Neural progenitor cell (in vitro differentiated cells): ENCODE measurements around the gene VWA8. TPM values are rescaled to one million over a fixed set of nuclear protein-coding genes. Genes with fewer than 3 reads are reported as not detected.
"Not testable (repeated sequence)": the region's sequence is repeated elsewhere in the genome, so short reads cannot be mapped to it uniquely, and the experiment has no call there.

Experiments
- DNase-seq: peaks from one replicate; pipeline ENCODE4 v3.0.0-alpha.2; 2016; ENCODE audit warnings: low spot score
- H2AFZ ChIP-seq: fragments of 200-600 bp; sonication (generic); replicated peaks from 2 replicates; pipeline ENCODE4 v1.6.1; 2016; ENCODE audit warnings: antibody characterized with exemption
- H3F3A ChIP-seq: fragments of 200-600 bp; sonication (generic); 2 replicates; pipeline ENCODE4 v1.6.1; 2016; ENCODE audit warnings: antibody characterized with exemption, low read depth
- H3K27ac ChIP-seq: fragments of 200-600 bp; sonication (generic); 2 replicates; pipeline ENCODE4 v1.5.1; 2016; ENCODE audit warnings: mild to moderate bottlenecking
- H3K27me3 ChIP-seq: fragments of 200-600 bp; sonication (generic); 2 replicates; pipeline ENCODE4 v1.6.1; 2016; ENCODE audit warnings: mild to moderate bottlenecking, moderate library complexity
- H3K36me3 ChIP-seq: fragments of 200-600 bp; sonication (generic); 2 replicates; pipeline ENCODE4 v1.5.1; 2016
- H3K4me1 ChIP-seq: fragments of 200-600 bp; sonication (generic); 2 replicates; pipeline ENCODE4 v1.6.1; 2016; ENCODE audit warnings: mixed run types
- H3K4me2 ChIP-seq: fragments of 200-600 bp; sonication (generic); 2 replicates; pipeline ENCODE4 v1.6.1; 2016
- H3K4me3 ChIP-seq: fragments of 200-600 bp; sonication (generic); 2 replicates; pipeline ENCODE4 v1.5.1; 2016
- H3K79me2 ChIP-seq: fragments of 200-600 bp; sonication (generic); 2 replicates; pipeline ENCODE4 v1.6.1; 2016; ENCODE audit warnings: low read depth
- H3K9ac ChIP-seq: fragments of 200-600 bp; sonication (generic); 2 replicates; pipeline ENCODE4 v1.6.1; 2016
- H3K9me3 ChIP-seq: fragments of 200-600 bp; sonication (generic); 2 replicates; pipeline ENCODE4 v1.5.1; 2016; ENCODE audit warnings: low read depth
- H4K20me1 ChIP-seq: fragments of 200-600 bp; sonication (generic); 2 replicates; pipeline ENCODE4 v1.6.1; 2016; ENCODE audit warnings: low read depth
- H3K27ac Mint-ChIP-seq: 3 replicates; pipeline ENCODE4 v1.8.0; 2021; ENCODE audit warnings: mixed read lengths
- H3K27me3 Mint-ChIP-seq: 2 replicates; pipeline ENCODE4 v1.8.0; 2022; ENCODE audit warnings: low read depth, mild to moderate bottlenecking, inconsistent platforms, moderate library complexity, mixed read lengths; ENCODE audit not compliant: insufficient read depth
- H3K36me3 Mint-ChIP-seq: 3 replicates; pipeline ENCODE4 v1.8.0; 2021; ENCODE audit warnings: mixed read lengths
- H3K4me1 Mint-ChIP-seq: 3 replicates; pipeline ENCODE4 v1.8.0; 2021; ENCODE audit warnings: mixed read lengths
- H3K4me3 Mint-ChIP-seq: 3 replicates; pipeline ENCODE4 v1.8.0; 2021; ENCODE audit warnings: mild to moderate bottlenecking, moderate library complexity, mixed read lengths
- H3K9me3 Mint-ChIP-seq: 3 replicates; pipeline ENCODE4 v1.8.0; 2020; ENCODE audit warnings: mixed read lengths
- CTCF ChIP-seq: fragments of 200-600 bp; sonication (generic); IDR thresholded peaks from 2 replicates; pipeline ENCODE4 v1.5.1; 2017; ENCODE audit warnings: antibody characterized with exemption, mild to moderate bottlenecking
- EZH2 ChIP-seq: fragments of 200-600 bp; sonication (generic); IDR thresholded peaks from 2 replicates; pipeline ENCODE4 v1.6.1; 2017; ENCODE audit warnings: antibody characterized with exemption, mild to moderate bottlenecking, moderate library complexity
- EZH2phosphoT487 ChIP-seq: fragments of 200-600 bp; sonication (generic); IDR thresholded peaks from 2 replicates; pipeline ENCODE4 v1.6.1; 2017; ENCODE audit warnings: antibody characterized with exemption
- total RNA-seq: library from RNA; depleted of rRNA; stranded (reverse); fragments of >200 nt; gene quantifications from 2 replicates; pipeline ENCODE4 v1.2.3, GENCODE V29; 2015; ENCODE audit warnings: low replicate concordance

Gene VWA8
- total RNA-seq, 1 donor from 2014 or later, result 12.6 TPM

GRCh38 chr13:41639955-41640780, 320.7 kb downstream of the VWA8 start:
- no peak overlapping the region for H3K27ac ChIP-seq
- TF ChIP-seq EZH2phosphoT487, result no peak
- TF ChIP-seq EZH2, result no peak
- TF ChIP-seq CTCF, result no peak
- no peaks in the 10 kb centered on the region for H3K9me3 ChIP-seq
- no peaks in the 10 kb centered on the region for H3K27me3 ChIP-seq
- H3K4me1 ChIP-seq, result peaks cover 12% of the 10 kb centered on the region
- H4K20me1 ChIP-seq, result no peaks in the 10 kb centered on the region
- H3K9me3 Mint-ChIP-seq, result no peaks in the 10 kb centered on the region
- H3K4me3 Mint-ChIP-seq, result no peak overlapping the region
- no peak overlapping the region for H3K4me2 ChIP-seq
- no peaks in the 10 kb centered on the region for H3K36me3 ChIP-seq
- H3K36me3 Mint-ChIP-seq, result peaks cover 1% of the 10 kb centered on the region
- H3K4me1 Mint-ChIP-seq, result peaks cover 46% of the 10 kb centered on the region
- H2AFZ ChIP-seq, result no peak overlapping the region
- H3K9ac ChIP-seq, result no peak overlapping the region
- H3K27me3 Mint-ChIP-seq, result no peaks in the 10 kb centered on the region
- no peaks in the 10 kb centered on the region for H3F3A ChIP-seq
- H3K27ac Mint-ChIP-seq, result peak overlapping the region; percentile 77
- no peak overlapping the region for H3K4me3 ChIP-seq
- DNase-seq, result no peak
- H3K79me2 ChIP-seq, result no peaks in the 10 kb centered on the region

- Histone ChIP-seq H2AFZ (no peak overlapping the region), H3K4me3 (no peak overlapping the region), H3K9me3 (no peaks in the 10 kb centered on the region), H3K27ac (no peak overlapping the region), H3F3A (no peaks in the 10 kb centered on the region), H3K27me3 (no peaks in the 10 kb centered on the region), H3K4me1 (peaks cover 12% of the 10 kb centered on the region), H4K20me1 (no peaks in the 10 kb centered on the region), H3K79me2 (no peaks in the 10 kb centered on the region), H3K4me2 (no peak overlapping the region), H3K9ac (no peak overlapping the region), H3K36me3 (no peaks in the 10 kb centered on the region)
- Mint-ChIP-seq H3K4me1 (peaks cover 48% of the 10 kb centered on the region), H3K9me3 (no peaks in the 10 kb centered on the region), H3K4me3 (no peak overlapping the region), H3K27me3 (no peaks in the 10 kb centered on the region), H3K27ac (no peak overlapping the region), H3K36me3 (peaks cover 1% of the 10 kb centered on the region)
- DNase-seq, result no peak
- TF ChIP-seq EZH2phosphoT487 (no peak), CTCF (no peak), EZH2 (no peak)
Observed at GRCh38 chr13:41639237-41639904, 321.5 kb downstream of the VWA8 start.

GRCh38 chr13:41637586-41637985, 323.3 kb downstream of the VWA8 start:
- no peak overlapping the region for H3K27ac ChIP-seq
- no peak overlapping the region for H3K9ac ChIP-seq
- peaks cover 16% of the 10 kb centered on the region for H3K4me1 ChIP-seq
- H3K4me3 ChIP-seq, result no peak overlapping the region
- no peak overlapping the region for H3K27ac Mint-ChIP-seq
- no peak overlapping the region for H3K4me2 ChIP-seq
- peaks cover 43% of the 10 kb centered on the region for H3K4me1 Mint-ChIP-seq
- no peaks in the 10 kb centered on the region for H3K27me3 ChIP-seq
- no peak for DNase-seq
- no peaks in the 10 kb centered on the region for H3K27me3 Mint-ChIP-seq
- no peak overlapping the region for H3K4me3 Mint-ChIP-seq
- H3K36me3 Mint-ChIP-seq, result peaks cover 1% of the 10 kb centered on the region
- no peak for TF ChIP-seq CTCF
- no peak for TF ChIP-seq EZH2
- no peak for TF ChIP-seq EZH2phosphoT487
- no peaks in the 10 kb centered on the region for H4K20me1 ChIP-seq
- H3F3A ChIP-seq, result no peaks in the 10 kb centered on the region
- H3K79me2 ChIP-seq, result no peaks in the 10 kb centered on the region
- no peaks in the 10 kb centered on the region for H3K9me3 ChIP-seq
- H3K9me3 Mint-ChIP-seq, result no peaks in the 10 kb centered on the region
- H3K36me3 ChIP-seq, result no peaks in the 10 kb centered on the region
- H2AFZ ChIP-seq, result no peak overlapping the region

- not testable (repeated sequence) for H2AFZ ChIP-seq, H3K27ac Mint-ChIP-seq, H3K4me3 ChIP-seq, H3K27me3 ChIP-seq, H3K79me2 ChIP-seq, H3F3A ChIP-seq, DNase-seq, H3K27ac ChIP-seq, H3K4me2 ChIP-seq, H3K36me3 ChIP-seq, H3K4me3 Mint-ChIP-seq, H4K20me1 ChIP-seq, H3K27me3 Mint-ChIP-seq, H3K9me3 ChIP-seq, H3K9me3 Mint-ChIP-seq, H3K36me3 Mint-ChIP-seq, H3K9ac ChIP-seq
- peaks cover 43% of the 10 kb centered on the region for H3K4me1 Mint-ChIP-seq
- H3K4me1 ChIP-seq, result peaks cover 16% of the 10 kb centered on the region
Observed at GRCh38 chr13:41637032-41637431, 323.9 kb downstream of the VWA8 start.

GRCh38 chr13:41636590-41636989, 324.3 kb downstream of the VWA8 start:
- H3K9ac ChIP-seq, H3K79me2 ChIP-seq, H3K36me3 ChIP-seq, DNase-seq, H3K27ac ChIP-seq, H3K36me3 Mint-ChIP-seq, H2AFZ ChIP-seq, H3K27ac Mint-ChIP-seq, H3K4me2 ChIP-seq, H3K9me3 Mint-ChIP-seq, H3K27me3 ChIP-seq, H3K27me3 Mint-ChIP-seq, H3K9me3 ChIP-seq, H3K4me3 ChIP-seq, H3F3A ChIP-seq, H3K4me3 Mint-ChIP-seq, H4K20me1 ChIP-seq: not testable (repeated sequence)
- peaks cover 38% of the 10 kb centered on the region for H3K4me1 Mint-ChIP-seq
- peaks cover 16% of the 10 kb centered on the region for H3K4me1 ChIP-seq
